HG03025 (cell line): ENCODE measurements around the gene PPL.

ENCODE experiments used
- ATAC-seq: cut with Tn5 transposase; IDR thresholded peaks from one replicate; pipeline ENCODE4 v1.9.1; 2021; ENCODE audit warnings: mild to moderate bottlenecking, moderate library complexity; ENCODE audit not compliant: unreplicated experiment, low FRiP score

Gene PPL

GRCh38 chr16:4870138-4870671 is 66.7 kb downstream of the PPL start:
- ATAC-seq, result no peak

- no peak for ATAC-seq
Measured at GRCh38 chr16:4869147-4869805, 67.7 kb downstream of the PPL start.

- ATAC-seq, result no peak
Measured at GRCh38 chr16:4868535-4868934, 68.4 kb downstream of the PPL start.

- ATAC-seq, result no peak
Measured at GRCh38 chr16:4868026-4868425, 68.9 kb downstream of the PPL start.

GRCh38 chr16:4866586-4866985 is 70.4 kb downstream of the PPL start:
- ATAC-seq, result no peak

GRCh38 chr16:4865231-4865860 is 71.6 kb downstream of the PPL start:
- no peak for ATAC-seq

- no peak for ATAC-seq
Measured at GRCh38 chr16:4864728-4865127, 72.2 kb downstream of the PPL start.

GRCh38 chr16:4862639-4863038 is 74.3 kb downstream of the PPL start:
- ATAC-seq, result no peak

- no peak for ATAC-seq
Measured at GRCh38 chr16:4860727-4861342, 76.1 kb downstream of the PPL start.

GRCh38 chr16:4859900-4860255 is 77.1 kb downstream of the PPL start:
- ATAC-seq, result no peak

- no peak for ATAC-seq
Measured at GRCh38 chr16:4859190-4859899, 77.6 kb downstream of the PPL start.

- no peak for ATAC-seq
Measured at GRCh38 chr16:4855804-4856203, 81.1 kb downstream of the PPL start.

GRCh38 chr16:4855371-4855770 is 81.6 kb downstream of the PPL start:
- ATAC-seq, result no peak

GRCh38 chr16:4852221-4852872 is 84.6 kb downstream of the PPL start:
- no peak for ATAC-seq

- ATAC-seq, result no peak
Measured at GRCh38 chr16:4850211-4850610, 86.7 kb downstream of the PPL start.

- ATAC-seq, result peak; percentile 16
Measured at GRCh38 chr16:4847774-4848587, 89.0 kb downstream of the PPL start.

- peak; percentile 87 for ATAC-seq
Measured at GRCh38 chr16:4846901-4847773, 89.8 kb downstream of the PPL start, which contains the start of the genes GLYR1 and UBN1. GLYR1 (minus strand) TSS chr16:4847288; CDS start chr16:4847265, 23 bp downstream. UBN1 (plus strand) TSS chr16:4847481; CDS start chr16:4852918, 5,437 bp downstream.

GRCh38 chr16:4846503-4846900 is 90.4 kb downstream of the PPL start:
- ATAC-seq, result peak; percentile 17

GRCh38 chr16:4840984-4841383 is 96.0 kb downstream of the PPL start:
- no peak for ATAC-seq
